GM19035 (cell line): Measurements from ENCODE around the gene CGNL1.

Experiments used
- ATAC-seq: cut with Tn5 transposase; IDR thresholded peaks from one replicate; pipeline ENCODE4 v1.9.1; 2021; ENCODE audit not compliant: unreplicated experiment

Gene CGNL1

GRCh38 chr15:57495554-57496165, 119.4 kb downstream of the CGNL1 start:
- ATAC-seq: no peak

- no peak for ATAC-seq
Observed at GRCh38 chr15:57496594-57496945, 120.3 kb downstream of the CGNL1 start.

- ATAC-seq: no peak
Observed at GRCh38 chr15:57496946-57497869, 120.9 kb downstream of the CGNL1 start.

- ATAC-seq: no peak
Observed at GRCh38 chr15:57500256-57500655, 124.0 kb downstream of the CGNL1 start.

- ATAC-seq: no peak
Observed at GRCh38 chr15:57500979-57501576, 124.8 kb downstream of the CGNL1 start.

- ATAC-seq: no peak
Observed at GRCh38 chr15:57502116-57502515, 125.8 kb downstream of the CGNL1 start.

GRCh38 chr15:57503051-57503702, 126.9 kb downstream of the CGNL1 start:
- ATAC-seq: no peak

GRCh38 chr15:57503911-57504598, 127.8 kb downstream of the CGNL1 start:
- ATAC-seq: no peak

GRCh38 chr15:57504599-57504940, 128.3 kb downstream of the CGNL1 start:
- ATAC-seq: no peak

GRCh38 chr15:57505056-57505715, 128.9 kb downstream of the CGNL1 start:
- ATAC-seq: no peak

GRCh38 chr15:57505949-57506391, 129.7 kb downstream of the CGNL1 start:
- no peak for ATAC-seq

- ATAC-seq: no peak
Observed at GRCh38 chr15:57506422-57506821, 130.1 kb downstream of the CGNL1 start.

- no peak for ATAC-seq
Observed at GRCh38 chr15:57507111-57507510, 130.8 kb downstream of the CGNL1 start.

- ATAC-seq: no peak
Observed at GRCh38 chr15:57509126-57509525, 132.8 kb downstream of the CGNL1 start.

- no peak for ATAC-seq
Observed at GRCh38 chr15:57509965-57510364, 133.7 kb downstream of the CGNL1 start.

- no peak for ATAC-seq
Observed at GRCh38 chr15:57510647-57511046, 134.3 kb downstream of the CGNL1 start.

- ATAC-seq: no peak
Observed at GRCh38 chr15:57516327-57517029, 140.2 kb downstream of the CGNL1 start.

GRCh38 chr15:57517030-57517671, 140.8 kb downstream of the CGNL1 start:
- ATAC-seq: no peak

GRCh38 chr15:57518779-57519405, 142.6 kb downstream of the CGNL1 start:
- no peak for ATAC-seq
